Nephron (organoid): ENCODE data around the gene KIF2C.
"Not testable (repeated sequence)": the region's sequence is repeated elsewhere in the genome, so short reads cannot be mapped to it uniquely, and the experiment has no call there.

Experiments used
- H3K27ac Mint-ChIP-seq, 3 experiments: 2 replicates each; pipeline ENCODE4 v1.8.0; 2020; ENCODE audit warnings: mixed read lengths in 3 of 3, mild to moderate bottlenecking in 2 of 3, moderate library complexity in 1 of 3
- H3K27me3 Mint-ChIP-seq: 2 replicates; pipeline ENCODE4 v1.8.0; 2021; ENCODE audit warnings: low read depth, mild to moderate bottlenecking, moderate library complexity, mixed read lengths
- H3K36me3 Mint-ChIP-seq: 2 replicates; pipeline ENCODE4 v1.8.0; 2020; ENCODE audit warnings: low read depth, mixed read lengths
- H3K4me1 Mint-ChIP-seq: 2 replicates; pipeline ENCODE4 v1.8.0; 2020; ENCODE audit warnings: mixed read lengths
- H3K4me3 Mint-ChIP-seq, 3 experiments: 2 replicates each; pipeline ENCODE4 v1.8.0; 2020; ENCODE audit warnings: mild to moderate bottlenecking in 3 of 3, mixed read lengths in 3 of 3, moderate library complexity in 2 of 3
- H3K9me3 Mint-ChIP-seq: 2 replicates; pipeline ENCODE4 v1.8.0; 2020; ENCODE audit warnings: mixed read lengths
- CTCF ChIP-seq, 3 experiments: fragments of 200-600 bp; sonication (generic); IDR thresholded peaks; one replicate each; pipeline ENCODE4 v1.5.0; 2021; ENCODE audit warnings: antibody characterized with exemption in 3 of 3; ENCODE audit not compliant: unreplicated experiment in 3 of 3

The KIF2C gene

GRCh38 chr1:44696101-44696500 lies 43.5 kb upstream of the KIF2C start:
- Mint-ChIP-seq H3K27ac (no peak overlapping the region), H3K4me1 (no peaks in the 10 kb centered on the region), H3K4me3 (no peak overlapping the region), H3K27me3 (peaks cover 4% of the 10 kb centered on the region), H3K36me3 (peaks cover 5% of the 10 kb centered on the region), H3K9me3 (no peaks in the 10 kb centered on the region)
- TF ChIP-seq CTCF (IDR thresholded peaks at IDR 0.05; ENCODE audit: unreplicated experiment in 3 of 3), result no peak

- peaks cover 4% of the 10 kb centered on the region for H3K27me3 Mint-ChIP-seq
- H3K27ac Mint-ChIP-seq, result no peak overlapping the region
- H3K4me3 Mint-ChIP-seq, result no peak overlapping the region
- H3K4me1 Mint-ChIP-seq, result no peaks in the 10 kb centered on the region
- no peaks in the 10 kb centered on the region for H3K9me3 Mint-ChIP-seq
- no peaks in the 10 kb centered on the region for H3K36me3 Mint-ChIP-seq
- no peak for TF ChIP-seq CTCF (IDR thresholded peaks at IDR 0.05; ENCODE audit: unreplicated experiment in 3 of 3)
These were observed 42.8 kb upstream of the KIF2C start for GRCh38 chr1:44696789-44697345.

- H3K27ac Mint-ChIP-seq, result no peak overlapping the region
- H3K27me3 Mint-ChIP-seq, result peaks cover 4% of the 10 kb centered on the region
- TF ChIP-seq CTCF (IDR thresholded peaks at IDR 0.05; ENCODE audit: unreplicated experiment in 3 of 3), result no peak
- no peak overlapping the region for H3K4me3 Mint-ChIP-seq
- H3K36me3 Mint-ChIP-seq, result no peaks in the 10 kb centered on the region
- H3K9me3 Mint-ChIP-seq, result no peaks in the 10 kb centered on the region
- H3K4me1 Mint-ChIP-seq, result no peaks in the 10 kb centered on the region
These were observed 41.5 kb upstream of the KIF2C start for GRCh38 chr1:44698138-44698537.

- H3K9me3 Mint-ChIP-seq, H3K27me3 Mint-ChIP-seq, H3K36me3 Mint-ChIP-seq, H3K27ac Mint-ChIP-seq, H3K4me1 Mint-ChIP-seq, H3K4me3 Mint-ChIP-seq: not testable (repeated sequence)
These were observed 40.3 kb upstream of the KIF2C start for GRCh38 chr1:44699375-44699774.

- TF ChIP-seq CTCF (IDR thresholded peaks at IDR 0.05; ENCODE audit: unreplicated experiment in 3 of 3), result no peak
- Mint-ChIP-seq H3K4me1 (no peaks in the 10 kb centered on the region), H3K27ac (no peak overlapping the region), H3K4me3 (no peak overlapping the region), H3K9me3 (no peaks in the 10 kb centered on the region), H3K27me3 (peaks cover 4% of the 10 kb centered on the region), H3K36me3 (no peaks in the 10 kb centered on the region)
These were observed 39.1 kb upstream of the KIF2C start for GRCh38 chr1:44700573-44700972.

- Mint-ChIP-seq H3K27me3 (peaks cover 4% of the 10 kb centered on the region), H3K36me3 (no peaks in the 10 kb centered on the region), H3K4me1 (no peaks in the 10 kb centered on the region), H3K27ac (no peak overlapping the region), H3K4me3 (no peak overlapping the region), H3K9me3 (no peaks in the 10 kb centered on the region)
- TF ChIP-seq CTCF (IDR thresholded peaks at IDR 0.05; ENCODE audit: unreplicated experiment in 3 of 3), result no peak
These were observed 38.5 kb upstream of the KIF2C start for GRCh38 chr1:44701141-44701573.
